K562 (cell line): ENCODE measurements around the gene USP13. TPM values are rescaled to one million over a fixed set of nuclear protein-coding genes. Genes with fewer than 3 reads are reported as not detected.

ENCODE experiments used
- CBFB ChIP-seq: sonication (generic); formaldehyde crosslinking; IDR thresholded peaks from 2 replicates; pipeline ENCODE4 v1.4.0; 2020; ENCODE audit warnings: mild to moderate bottlenecking, missing genetic modification reagents
- CBX1 ChIP-seq: sonication (generic); IDR thresholded peaks from 2 replicates; pipeline ENCODE4 v1.6.1; 2016; ENCODE audit warnings: antibody characterized with exemption, low read depth, mild to moderate bottlenecking
- CCNT2 ChIP-seq: IDR thresholded peaks from 2 replicates; pipeline ENCODE4 v1.6.1; 2011; ENCODE audit warnings: borderline replicate concordance, low read depth, mild to moderate bottlenecking, moderate library complexity, mixed read lengths, low read length; ENCODE audit not compliant: insufficient read length; ENCODE audit errors: extremely low read depth
- HNRNPUL1 ChIP-seq: fragments of 200-400 bp; formaldehyde crosslinking; IDR thresholded peaks from 2 replicates; pipeline ENCODE4 v1.6.1; 2017; ENCODE audit warnings: low read length
- MAZ ChIP-seq, 2 experiments: fragments of 450-650 bp in 1 of 2; sonication (generic) in 1 of 2; formaldehyde crosslinking; IDR thresholded peaks in 1 of 2; conservative IDR thresholded peaks in 1 of 2; 2 replicates each; pipeline versions ENCODE4 v1.4.0 to v1.5.0; 2020; ENCODE audit warnings: mild to moderate bottlenecking in 1 of 2, missing genetic modification reagents in 1 of 2
- NRF1 ChIP-seq, 2 experiments: fragments of 450-650 bp; IDR thresholded peaks in 1 of 2; conservative IDR thresholded peaks in 1 of 2; 2 replicates each; pipeline ENCODE4 v1.6.1; 2014; ENCODE audit warnings: mild to moderate bottlenecking in 2 of 2
- POLR2G ChIP-seq: fragments of 200-400 bp; formaldehyde crosslinking; IDR thresholded peaks from 2 replicates; pipeline ENCODE4 v1.6.1; 2017; ENCODE audit warnings: low read depth, mild to moderate bottlenecking, antibody characterized with exemption, low read length, moderate library complexity
- RUNX1 ChIP-seq: sonication (generic); IDR thresholded peaks from 2 replicates; pipeline ENCODE4 v1.6.1; 2016; ENCODE audit warnings: antibody characterized with exemption, low read depth
- TBL1XR1 ChIP-seq, 2 experiments: IDR thresholded peaks; 2 replicates each; pipeline ENCODE4 v1.6.1; 2012; ENCODE audit warnings: improper control_type of control experiment in 2 of 2, low read length in 2 of 2, mild to moderate bottlenecking in 1 of 2
- YY1 ChIP-seq, 3 experiments: IDR thresholded peaks; 2 replicates each; pipeline ENCODE4 v1.6.1; 2011; ENCODE audit warnings: low read length in 2 of 3, mild to moderate bottlenecking in 2 of 3, moderate library complexity in 2 of 3, borderline replicate concordance in 1 of 3, control low read depth in 1 of 3, low read depth in 1 of 3; ENCODE audit not compliant: insufficient read depth in 3 of 3, insufficient replicate concordance in 2 of 3, control insufficient read depth in 1 of 3, insufficient read length in 1 of 3; ENCODE audit errors: extremely low read depth in 1 of 3
- polyA plus RNA-seq, 8 experiments: library from polyadenylated mRNA; depleted of rRNA in 4 of 8; stranded (reverse) in 5 of 8; unstranded in 3 of 8; fragments of >200 nt; fragmentation: Nextera tagmentation in 2 of 8; fragmentation: Illumina TruSeq in 1 of 8; extraction: Ambion mirVana in 2 of 8; extraction: Trizol in 1 of 8; gene quantifications; 2 replicates each; pipeline versions ENCODE4 v1.2.1 to v1.2.3, GENCODE V29; 2011 to 2014; ENCODE audit warnings: inconsistent platforms in 1 of 8, missing spikeins in 1 of 8
- total RNA-seq, 7 experiments: library from RNA; depleted of rRNA in 6 of 7; stranded (reverse); fragments of >200 nt in 6 of 7; fragmentation: Illumina TruSeq in 2 of 7; extraction: Trizol in 2 of 7; gene quantifications; 2 replicates each; pipeline versions ENCODE4 v1.2.1 to v1.2.3, GENCODE V29; 2011 to 2021; ENCODE audit warnings: low replicate concordance in 1 of 7
- TF ChIP-seq, protein P1 (sequence below): fragments of 450-650 bp; IDR thresholded peaks from 2 replicates; pipeline ENCODE4 v1.6.1; 2016
- TF ChIP-seq, protein P2 (sequence below): fragments of 250-450 bp; sonication (Bioruptor Pico); IDR thresholded peaks from 2 replicates; pipeline ENCODE4 v1.8.0; 2022; ENCODE audit warnings: moderate library complexity, mild to moderate bottlenecking, inconsistent platforms
- TF ChIP-seq, protein P3 (sequence below): sonication (generic); formaldehyde crosslinking; IDR thresholded peaks from 2 replicates; pipeline ENCODE4 v1.8.0; 2023; ENCODE audit warnings: missing genetic modification reagents, mild to moderate bottlenecking, borderline replicate concordance
- TF ChIP-seq, protein P4 (sequence below): fragments of 250-450 bp; sonication (Bioruptor Pico); IDR thresholded peaks from 2 replicates; pipeline ENCODE4 v1.5.0; 2021

USP13 gene
- total and polyA plus RNA-seq, 9 of the 15 experiments (the other 6 are each of a cell fraction or from before 2014, with no cell fraction given), result 0.11 to 2.3 (median 0.51) TPM

DNA sequence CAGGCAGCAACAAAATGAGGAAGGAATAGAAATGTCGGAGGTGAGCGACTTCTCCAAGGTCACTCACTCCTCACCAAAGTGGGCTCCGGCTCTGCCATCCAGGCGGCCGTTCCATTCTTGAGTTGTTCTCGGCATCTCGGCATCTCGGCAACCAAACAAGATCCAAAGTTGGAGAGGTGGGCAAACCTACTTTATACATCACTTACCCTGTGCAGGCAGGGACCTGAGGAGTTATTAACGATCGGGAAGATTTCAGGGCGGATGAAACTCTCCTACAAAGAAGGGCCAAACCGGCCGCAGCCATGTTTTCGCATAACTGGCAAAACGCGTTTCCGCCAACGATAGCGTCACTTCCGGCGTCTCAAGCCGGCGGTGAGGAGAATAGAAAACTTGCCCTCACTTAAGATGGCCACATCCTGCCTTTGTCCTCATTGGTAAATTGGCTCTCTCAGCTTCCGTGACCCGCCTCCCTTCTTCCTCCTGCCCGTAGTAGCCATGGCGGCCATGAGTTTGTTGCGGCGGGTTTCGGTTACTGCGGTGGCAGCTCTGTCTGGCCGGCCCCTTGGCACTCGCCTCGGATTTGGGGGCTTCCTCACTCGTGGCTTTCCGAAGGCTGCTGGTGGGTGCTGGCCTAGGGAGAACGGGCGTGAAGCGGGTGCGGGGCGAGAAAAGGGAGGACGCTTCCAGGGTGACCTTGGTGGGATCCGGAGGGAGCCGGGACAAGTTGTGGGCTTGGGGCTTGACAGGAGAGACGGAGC is 48.3 kb upstream of the USP13 start, which contains the start of the genes MRPL47 and NDUFB5 (continued):
- peak; percentile 24 for TF ChIP-seq CCNT2
- TF ChIP-seq, protein P1, sequence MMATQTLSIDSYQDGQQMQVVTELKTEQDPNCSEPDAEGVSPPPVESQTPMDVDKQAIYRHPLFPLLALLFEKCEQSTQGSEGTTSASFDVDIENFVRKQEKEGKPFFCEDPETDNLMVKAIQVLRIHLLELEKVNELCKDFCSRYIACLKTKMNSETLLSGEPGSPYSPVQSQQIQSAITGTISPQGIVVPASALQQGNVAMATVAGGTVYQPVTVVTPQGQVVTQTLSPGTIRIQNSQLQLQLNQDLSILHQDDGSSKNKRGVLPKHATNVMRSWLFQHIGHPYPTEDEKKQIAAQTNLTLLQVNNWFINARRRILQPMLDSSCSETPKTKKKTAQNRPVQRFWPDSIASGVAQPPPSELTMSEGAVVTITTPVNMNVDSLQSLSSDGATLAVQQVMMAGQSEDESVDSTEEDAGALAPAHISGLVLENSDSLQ, result peak; percentile 40
- TF ChIP-seq, protein P2, sequence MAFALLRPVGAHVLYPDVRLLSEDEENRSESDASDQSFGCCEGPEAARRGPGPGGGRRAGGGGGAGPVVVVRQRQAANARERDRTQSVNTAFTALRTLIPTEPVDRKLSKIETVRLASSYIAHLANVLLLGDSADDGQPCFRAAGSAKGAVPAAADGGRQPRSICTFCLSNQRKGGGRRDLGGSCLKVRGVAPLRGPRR (CRISPR knock-in tag), result no peak
- TF ChIP-seq, protein P3, sequence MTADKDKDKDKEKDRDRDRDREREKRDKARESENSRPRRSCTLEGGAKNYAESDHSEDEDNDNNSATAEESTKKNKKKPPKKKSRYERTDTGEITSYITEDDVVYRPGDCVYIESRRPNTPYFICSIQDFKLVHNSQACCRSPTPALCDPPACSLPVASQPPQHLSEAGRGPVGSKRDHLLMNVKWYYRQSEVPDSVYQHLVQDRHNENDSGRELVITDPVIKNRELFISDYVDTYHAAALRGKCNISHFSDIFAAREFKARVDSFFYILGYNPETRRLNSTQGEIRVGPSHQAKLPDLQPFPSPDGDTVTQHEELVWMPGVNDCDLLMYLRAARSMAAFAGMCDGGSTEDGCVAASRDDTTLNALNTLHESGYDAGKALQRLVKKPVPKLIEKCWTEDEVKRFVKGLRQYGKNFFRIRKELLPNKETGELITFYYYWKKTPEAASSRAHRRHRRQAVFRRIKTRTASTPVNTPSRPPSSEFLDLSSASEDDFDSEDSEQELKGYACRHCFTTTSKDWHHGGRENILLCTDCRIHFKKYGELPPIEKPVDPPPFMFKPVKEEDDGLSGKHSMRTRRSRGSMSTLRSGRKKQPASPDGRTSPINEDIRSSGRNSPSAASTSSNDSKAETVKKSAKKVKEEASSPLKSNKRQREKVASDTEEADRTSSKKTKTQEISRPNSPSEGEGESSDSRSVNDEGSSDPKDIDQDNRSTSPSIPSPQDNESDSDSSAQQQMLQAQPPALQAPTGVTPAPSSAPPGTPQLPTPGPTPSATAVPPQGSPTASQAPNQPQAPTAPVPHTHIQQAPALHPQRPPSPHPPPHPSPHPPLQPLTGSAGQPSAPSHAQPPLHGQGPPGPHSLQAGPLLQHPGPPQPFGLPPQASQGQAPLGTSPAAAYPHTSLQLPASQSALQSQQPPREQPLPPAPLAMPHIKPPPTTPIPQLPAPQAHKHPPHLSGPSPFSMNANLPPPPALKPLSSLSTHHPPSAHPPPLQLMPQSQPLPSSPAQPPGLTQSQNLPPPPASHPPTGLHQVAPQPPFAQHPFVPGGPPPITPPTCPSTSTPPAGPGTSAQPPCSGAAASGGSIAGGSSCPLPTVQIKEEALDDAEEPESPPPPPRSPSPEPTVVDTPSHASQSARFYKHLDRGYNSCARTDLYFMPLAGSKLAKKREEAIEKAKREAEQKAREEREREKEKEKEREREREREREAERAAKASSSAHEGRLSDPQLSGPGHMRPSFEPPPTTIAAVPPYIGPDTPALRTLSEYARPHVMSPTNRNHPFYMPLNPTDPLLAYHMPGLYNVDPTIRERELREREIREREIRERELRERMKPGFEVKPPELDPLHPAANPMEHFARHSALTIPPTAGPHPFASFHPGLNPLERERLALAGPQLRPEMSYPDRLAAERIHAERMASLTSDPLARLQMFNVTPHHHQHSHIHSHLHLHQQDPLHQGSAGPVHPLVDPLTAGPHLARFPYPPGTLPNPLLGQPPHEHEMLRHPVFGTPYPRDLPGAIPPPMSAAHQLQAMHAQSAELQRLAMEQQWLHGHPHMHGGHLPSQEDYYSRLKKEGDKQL (CRISPR knock-in tag), result no peak
- TF ChIP-seq, protein P4, sequence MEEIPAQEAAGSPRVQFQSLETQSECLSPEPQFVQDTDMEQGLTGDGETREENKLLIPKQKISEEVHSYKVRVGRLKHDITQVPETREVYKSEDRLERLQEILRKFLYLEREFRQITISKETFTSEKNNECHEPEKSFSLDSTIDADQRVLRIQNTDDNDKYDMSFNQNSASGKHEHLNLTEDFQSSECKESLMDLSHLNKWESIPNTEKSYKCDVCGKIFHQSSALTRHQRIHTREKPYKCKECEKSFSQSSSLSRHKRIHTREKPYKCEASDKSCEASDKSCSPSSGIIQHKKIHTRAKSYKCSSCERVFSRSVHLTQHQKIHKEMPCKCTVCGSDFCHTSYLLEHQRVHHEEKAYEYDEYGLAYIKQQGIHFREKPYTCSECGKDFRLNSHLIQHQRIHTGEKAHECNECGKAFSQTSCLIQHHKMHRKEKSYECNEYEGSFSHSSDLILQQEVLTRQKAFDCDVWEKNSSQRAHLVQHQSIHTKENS (CRISPR knock-in tag), result no peak
- peak; percentile 95 for TF ChIP-seq POLR2G
- no peak for TF ChIP-seq CBX1
- no peak for TF ChIP-seq RUNX1
- TF ChIP-seq CBFB (CRISPR knock-in tag), result no peak
- peak in 1 of 2 experiments; percentile 30; a peak in 1 of 4 replicates for TF ChIP-seq MAZ (CRISPR knock-in tag; conservative IDR thresholded peaks at IDR 0.05 in 1 of 2, IDR thresholded peaks at IDR 0.05 in 1 of 2)
- TF ChIP-seq NRF1 (conservative IDR thresholded peaks at IDR 0.05 in 1 of 2, IDR thresholded peaks at IDR 0.05 in 1 of 2), result peak in 1 of 2 experiments; percentile 17; a peak in 2 of 4 replicates
- TF ChIP-seq TBL1XR1 (IDR thresholded peaks at IDR 0.05; ENCODE audit: low read length in 2 of 2), result peak in 1 of 2 experiments; percentile 53; a peak in 1 of 4 replicates
- TF ChIP-seq YY1 (IDR thresholded peaks at IDR 0.05; ENCODE audit: borderline replicate concordance in 1 of 3, control insufficient read depth in 1 of 3, extremely low read depth in 1 of 3, insufficient read depth in 3 of 3, insufficient read length in 1 of 3, insufficient replicate concordance in 2 of 3, low read depth in 1 of 3, low read length in 2 of 3), result peak; percentile 99 to 100 (median 99)
- no peak for TF ChIP-seq HNRNPUL1
